Measurements from ENCODE around the gene CCDC174.

CCDC174 gene

DNA sequence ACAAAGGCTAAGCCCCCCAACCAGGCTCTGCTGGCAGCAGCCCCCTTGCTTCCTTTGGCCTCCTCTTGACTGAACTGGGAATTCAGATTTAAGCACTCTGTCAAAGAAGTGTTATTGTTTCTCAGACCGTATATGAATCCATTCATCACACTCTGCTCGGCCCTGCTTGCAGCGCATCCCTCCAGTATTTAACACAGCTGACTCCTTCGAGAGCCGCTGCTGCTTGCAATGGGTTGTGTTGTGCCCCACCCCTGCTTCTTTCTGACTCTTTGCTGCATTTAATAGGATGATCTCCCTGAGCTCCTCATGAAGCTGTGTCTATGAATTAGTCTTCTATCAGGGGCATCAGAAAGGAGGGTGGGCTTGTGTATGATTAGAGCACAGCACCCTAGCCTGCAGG lies 54.5 kb downstream of the CCDC174 start:
- DNase-seq: no peak

DNA sequence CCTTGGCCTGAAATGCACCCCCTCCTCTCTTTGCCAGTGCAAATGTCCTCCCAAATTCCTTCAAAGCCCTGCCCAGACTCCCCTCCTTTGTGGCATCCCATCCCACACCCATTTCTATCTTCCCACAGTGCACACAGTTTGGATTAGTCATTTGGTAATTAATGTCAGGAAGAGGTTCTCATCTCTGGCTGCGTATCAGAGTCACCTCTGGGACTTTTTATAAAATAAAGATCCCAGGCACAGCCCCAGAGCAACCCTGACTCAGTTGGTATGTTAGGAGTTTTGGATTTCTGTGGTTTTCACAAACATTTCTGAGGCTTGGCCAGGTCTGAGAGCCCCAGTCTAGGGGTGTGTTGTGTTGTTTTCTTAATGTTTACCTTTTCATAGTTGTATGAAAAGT lies 65.0 kb downstream of the CCDC174 start:
- no peak for DNase-seq

DNA sequence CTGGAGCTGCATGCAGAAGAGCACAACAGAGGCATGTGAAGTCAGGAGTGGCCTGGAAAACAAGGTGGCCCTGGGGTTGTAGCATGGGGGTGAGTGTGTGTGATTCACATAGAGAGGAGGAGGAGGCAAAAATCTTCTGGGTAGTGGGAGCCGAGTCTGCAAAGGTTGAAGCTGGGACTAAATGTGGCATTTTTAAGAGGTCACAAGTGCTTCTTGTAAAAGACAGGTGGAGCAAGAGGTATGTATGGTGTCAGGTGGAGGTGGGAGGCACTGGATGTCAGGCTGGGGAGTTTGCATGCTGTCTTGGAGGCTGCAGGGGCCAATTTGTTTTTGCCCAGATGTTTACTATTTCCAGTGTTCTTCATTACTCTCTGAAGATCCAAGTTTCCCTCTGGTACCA lies 65.7 kb downstream of the CCDC174 start:
- DNase-seq: no peak

DNA sequence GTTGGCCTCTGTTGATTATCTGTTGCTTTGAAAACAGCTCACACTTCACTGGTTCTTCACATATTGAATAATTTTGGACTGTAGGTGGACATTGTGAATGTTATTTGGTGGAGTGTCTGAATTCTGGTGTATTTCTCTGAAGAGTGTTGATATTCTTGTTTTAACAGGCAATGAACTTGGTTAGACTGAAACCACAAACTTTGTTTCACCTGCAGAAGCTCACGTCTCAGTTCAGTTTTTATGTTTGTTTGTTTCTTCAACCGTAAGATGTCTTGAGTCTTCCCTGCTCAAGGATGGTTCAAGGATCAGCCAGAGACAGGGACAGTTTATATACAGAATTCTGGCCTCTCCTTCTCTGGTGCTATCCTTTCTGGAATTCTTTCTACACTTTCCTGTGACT lies 67.0 kb downstream of the CCDC174 start:
- DNase-seq: no peak

DNA sequence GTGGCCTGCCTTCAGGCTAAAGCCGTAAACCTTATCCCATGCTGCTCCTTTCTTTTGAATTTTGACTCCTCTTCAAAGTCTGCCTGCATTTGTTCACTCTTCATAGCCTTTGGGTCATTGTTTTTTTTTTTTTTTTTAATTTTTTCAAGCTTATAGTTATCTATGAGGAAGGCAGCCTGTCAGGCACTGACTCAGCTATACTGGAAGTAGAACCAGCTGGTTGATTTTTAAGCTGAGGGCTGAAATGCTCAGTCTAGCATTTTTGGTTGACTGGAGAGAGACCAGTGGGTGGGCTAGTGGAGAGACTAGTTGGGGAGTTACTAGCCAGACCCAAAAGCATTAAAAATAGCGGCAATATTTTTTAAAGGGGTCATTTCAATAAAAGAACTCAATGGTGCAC lies 67.4 kb downstream of the CCDC174 start:
- no peak for DNase-seq

DNA sequence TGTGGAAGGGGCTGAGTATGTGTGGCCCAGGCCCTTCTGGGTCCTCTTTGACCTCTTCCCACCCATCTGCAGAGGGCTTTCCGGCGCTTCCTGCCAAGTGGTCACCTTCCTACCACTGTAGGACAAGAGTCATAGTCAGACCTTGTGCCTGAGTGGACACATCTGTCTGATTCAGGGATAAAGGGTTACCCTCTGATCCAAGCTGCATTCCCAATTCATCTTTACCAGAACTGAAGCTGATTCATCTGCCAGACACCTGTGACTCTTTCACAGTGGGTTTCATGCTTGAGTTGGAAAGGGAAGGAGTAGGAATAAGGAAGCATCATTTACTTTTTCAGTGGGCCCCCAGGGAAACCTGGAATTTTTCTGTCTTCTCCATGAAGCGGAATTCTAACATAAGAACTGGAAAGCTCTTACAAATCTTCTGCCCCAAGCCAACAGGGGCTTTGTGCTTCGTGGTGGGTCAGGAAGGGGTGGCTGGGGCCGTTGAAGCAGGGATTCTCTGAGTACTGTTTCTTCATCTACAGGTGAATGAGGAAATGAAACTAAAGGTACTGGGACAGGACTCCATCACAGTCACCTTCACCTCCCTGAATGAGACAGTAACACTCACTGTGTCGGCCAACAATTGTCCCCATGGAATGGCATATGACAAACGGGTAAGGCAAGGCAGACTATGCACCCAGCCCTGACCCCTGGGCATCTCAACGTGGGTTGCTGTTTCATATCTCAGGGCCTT lies 69.7 kb downstream of the CCDC174 start:
- no peak for DNase-seq

Measured in hippocampal formation (tissue), 2 donors.